ENCODE measurements around the gene KCNT2. TPM values are rescaled to one million over a fixed set of nuclear protein-coding genes. Genes with fewer than 3 reads are reported as not detected.
A peak's percentile ranks its signal among the peaks of the same experiment; 100 is the strongest.
"Not testable (repeated sequence)": the region's sequence is repeated elsewhere in the genome, so short reads cannot be mapped to it uniquely, and the experiment has no call there.

KCNT2 gene
- total RNA-seq, 1 experiment from 2014 or later = not detected

- no peak for DNase-seq (ENCODE audit: low read depth)
Measured at GRCh38 chr1:196515904-196516303, 92.3 kb downstream of the KCNT2 start.

- no peak for DNase-seq (ENCODE audit: low read depth)
Measured at GRCh38 chr1:196513821-196514220, 94.4 kb downstream of the KCNT2 start.

GRCh38 chr1:196510451-196510850 lies 97.8 kb downstream of the KCNT2 start:
- DNase-seq (ENCODE audit: low read depth) = no peak

DNA sequence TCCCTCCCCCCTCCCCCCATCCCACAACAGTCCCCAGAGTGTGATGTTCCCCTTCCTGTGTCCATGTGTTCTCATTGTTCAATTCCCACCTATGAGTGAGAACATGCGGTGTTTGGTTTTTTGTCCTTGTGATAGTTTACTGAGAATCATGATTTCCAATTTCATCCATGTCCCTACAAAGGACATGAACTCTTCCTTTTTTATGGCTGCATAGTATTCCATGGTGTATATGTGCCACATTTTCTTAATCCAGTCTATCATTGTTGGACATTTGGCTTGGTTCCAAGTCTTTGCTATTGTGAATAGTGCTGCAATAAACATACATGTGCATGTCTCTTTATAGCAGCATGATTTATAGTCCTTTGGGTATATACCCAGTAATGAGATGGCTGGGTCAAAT lies 104.0 kb downstream of the KCNT2 start:
- DNase-seq (ENCODE audit: low read depth) = not testable (repeated sequence)

DNA sequence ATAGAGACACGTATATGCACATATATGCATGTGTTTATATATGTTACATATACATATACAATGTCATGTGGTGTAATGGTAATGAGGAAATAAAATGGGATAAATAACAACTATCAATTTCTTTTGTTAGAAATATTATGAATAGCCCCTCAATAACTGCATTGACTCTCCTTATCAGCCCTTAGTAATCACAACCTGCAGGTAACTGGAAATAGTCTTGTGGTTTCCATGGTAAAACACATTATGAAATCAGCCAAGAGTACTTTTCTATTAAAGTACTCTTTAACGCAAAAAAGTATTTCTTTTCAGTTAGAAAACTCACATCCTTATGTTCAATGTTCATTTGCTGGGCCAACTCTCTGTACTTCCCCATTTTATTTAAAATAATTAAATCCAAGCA lies 105.8 kb downstream of the KCNT2 start:
- DNase-seq (ENCODE audit: low read depth) = no peak

GRCh38 chr1:196501760-196502428 lies 106.3 kb downstream of the KCNT2 start:
- no peak for DNase-seq (ENCODE audit: low read depth)

DNA sequence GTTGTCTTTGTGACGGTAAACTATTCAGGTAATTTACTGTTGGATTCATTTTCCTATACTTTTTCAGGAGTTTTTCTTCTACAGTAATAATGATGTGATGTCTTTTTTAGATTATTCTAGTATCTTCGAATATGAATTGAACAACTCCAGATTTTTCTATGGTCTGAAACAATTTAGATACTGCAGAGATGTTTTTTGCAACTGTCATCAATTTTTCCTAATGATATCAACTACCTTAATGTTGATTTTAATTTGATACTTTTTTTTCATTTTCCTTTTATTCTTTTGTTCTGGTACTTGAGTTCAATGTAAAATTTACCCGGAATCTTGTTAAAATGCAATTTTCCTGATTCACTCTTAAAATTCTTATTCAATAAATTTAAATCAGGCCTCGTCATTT lies 110.4 kb downstream of the KCNT2 start:
- DNase-seq (ENCODE audit: low read depth) = no peak

GRCh38 chr1:196494766-196495165 lies 113.5 kb downstream of the KCNT2 start:
- no peak for DNase-seq (ENCODE audit: low read depth)

DNA sequence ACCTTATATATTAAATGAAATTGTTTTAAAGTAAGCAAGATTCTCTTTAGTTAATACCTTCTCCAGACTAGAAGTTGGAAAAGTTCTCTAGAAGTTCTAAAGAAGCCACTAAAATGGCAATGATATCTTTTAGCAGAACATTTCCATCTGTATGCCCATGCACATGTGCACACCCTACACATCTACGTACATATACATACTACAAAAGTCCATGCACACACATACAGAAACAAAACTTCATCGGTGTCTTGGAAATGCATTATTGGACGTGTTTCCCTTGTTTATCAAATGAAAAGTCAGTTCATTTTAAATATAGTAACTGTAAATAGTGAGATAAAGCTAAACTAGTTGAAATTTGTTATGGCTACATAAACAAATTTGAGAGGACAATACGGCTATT lies 114.4 kb downstream of the KCNT2 start:
- DNase-seq (ENCODE audit: low read depth) = no peak

- no peak for DNase-seq (ENCODE audit: low read depth)
Measured at GRCh38 chr1:196488579-196488978, 119.7 kb downstream of the KCNT2 start.

GRCh38 chr1:196486346-196486745 lies 121.9 kb downstream of the KCNT2 start:
- no peak for DNase-seq (ENCODE audit: low read depth)

GRCh38 chr1:196481616-196482015 lies 126.6 kb downstream of the KCNT2 start:
- DNase-seq (ENCODE audit: low read depth) = no peak

DNA sequence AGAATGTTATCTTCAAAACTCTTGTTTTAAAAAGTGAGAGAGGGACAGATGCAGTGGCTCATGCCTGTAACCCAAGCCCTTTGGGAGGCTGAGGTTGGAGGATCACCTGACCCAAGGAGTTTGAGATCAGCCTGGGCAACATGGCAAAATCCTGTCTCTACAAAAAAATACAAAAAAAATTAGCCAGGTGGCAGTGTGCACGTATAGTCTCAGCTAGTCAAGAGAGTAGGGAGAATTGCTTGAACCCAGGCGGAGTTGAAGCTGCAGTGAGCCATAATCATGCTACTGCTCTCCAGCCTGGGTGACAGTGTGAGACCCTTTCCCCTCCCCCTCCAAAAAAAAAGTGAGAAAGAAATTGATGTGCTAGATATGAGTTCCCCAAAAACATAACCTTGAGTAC lies 131.0 kb downstream of the KCNT2 start:
- no peak for DNase-seq (ENCODE audit: low read depth)

DNA sequence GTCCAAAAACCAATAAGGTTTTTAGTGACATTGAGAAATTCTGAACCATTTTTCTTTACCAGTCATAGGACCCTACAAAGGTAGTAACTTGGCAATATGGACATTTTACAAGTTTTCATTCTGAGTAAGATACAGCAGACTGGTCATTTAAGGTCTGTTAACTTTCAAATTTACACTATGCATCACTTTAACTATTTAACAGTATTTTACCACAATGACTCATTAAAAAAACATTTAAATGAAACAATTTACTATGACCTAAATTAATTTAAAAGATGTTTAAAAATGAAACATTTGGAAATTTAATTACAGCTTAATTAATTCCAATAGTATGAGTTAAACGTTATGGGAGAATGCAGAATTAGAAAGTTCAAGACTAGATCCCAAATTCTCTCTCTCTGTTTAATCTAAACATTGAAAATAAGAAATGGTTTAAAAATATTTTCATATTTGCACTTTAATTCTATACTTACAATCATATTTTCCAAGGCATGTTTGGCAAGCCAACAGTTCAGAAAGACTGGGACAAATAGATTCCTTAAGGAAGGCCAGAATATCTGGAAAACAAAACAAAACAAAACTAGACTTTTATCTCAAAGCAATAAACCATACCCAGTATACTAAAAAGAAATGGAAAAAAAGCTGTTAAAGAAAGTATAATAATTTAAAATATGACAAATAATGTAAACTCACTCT lies 140.9 kb downstream of the KCNT2 start:
- peak; percentile 6 for DNase-seq (ENCODE audit: low read depth)

DNA sequence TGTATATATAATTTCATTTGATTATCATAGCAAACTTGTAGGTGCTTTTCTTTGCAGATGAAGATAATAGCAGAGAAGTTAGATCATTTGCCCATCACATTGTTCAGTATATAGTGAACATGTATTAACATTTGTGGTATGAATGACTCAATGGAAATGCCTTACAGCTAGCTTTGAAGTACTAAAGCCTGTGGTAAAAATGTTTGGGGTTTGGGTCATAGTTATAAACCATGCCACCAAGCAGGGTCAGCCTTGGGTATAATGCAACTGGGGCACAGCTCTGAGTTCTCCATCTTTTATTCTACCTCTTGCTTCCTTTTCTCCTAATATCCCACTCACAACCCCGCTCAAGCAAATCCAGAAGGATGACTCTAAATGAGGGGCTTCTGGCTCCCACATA lies 141.6 kb downstream of the KCNT2 start:
- peak; percentile 73 for DNase-seq (ENCODE audit: low read depth)

DNA sequence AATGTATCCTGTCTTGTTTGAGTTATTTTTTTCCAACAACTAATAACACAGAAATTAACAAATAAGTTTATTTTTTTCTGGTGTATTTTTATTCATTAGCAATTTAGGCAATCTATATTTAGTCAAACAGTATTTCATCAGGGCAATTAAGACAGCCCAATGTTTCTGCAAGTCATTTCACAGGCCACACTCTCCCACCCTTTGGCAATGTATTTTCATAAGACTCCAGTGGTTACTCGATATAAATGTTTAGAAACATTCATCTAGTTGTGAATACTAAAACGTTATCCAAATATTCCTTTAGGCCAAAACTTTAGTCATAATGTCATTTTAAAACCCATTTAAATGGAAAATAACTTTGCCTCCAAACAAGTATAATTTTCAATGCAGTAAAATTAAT lies 142.1 kb downstream of the KCNT2 start:
- DNase-seq (ENCODE audit: low read depth) = no peak

GRCh38 chr1:196464480-196464941 lies 143.7 kb downstream of the KCNT2 start:
- DNase-seq (ENCODE audit: low read depth) = peak; percentile 27

- DNase-seq (ENCODE audit: low read depth) = no peak
Measured at GRCh38 chr1:196462086-196462485, 146.2 kb downstream of the KCNT2 start.

DNA sequence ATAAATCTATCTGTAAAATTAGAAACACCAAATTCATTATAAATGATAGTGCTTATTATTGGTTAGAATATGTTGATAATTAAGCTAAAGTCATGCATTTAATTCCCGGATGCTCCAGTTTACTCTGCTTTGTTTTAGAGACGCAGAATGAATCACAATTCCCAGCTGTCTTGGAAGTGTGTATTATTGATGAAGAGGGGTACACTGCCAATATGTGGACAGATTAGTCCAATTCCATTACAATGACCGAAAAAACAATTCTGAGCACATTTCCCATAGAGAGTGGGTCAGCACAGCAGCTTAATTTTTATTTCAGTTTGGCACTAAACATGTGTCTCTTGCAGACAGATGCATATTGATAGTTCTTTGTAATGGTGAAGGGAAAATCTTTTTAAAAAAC lies 146.7 kb downstream of the KCNT2 start:
- no peak for DNase-seq (ENCODE audit: low read depth)

DNA sequence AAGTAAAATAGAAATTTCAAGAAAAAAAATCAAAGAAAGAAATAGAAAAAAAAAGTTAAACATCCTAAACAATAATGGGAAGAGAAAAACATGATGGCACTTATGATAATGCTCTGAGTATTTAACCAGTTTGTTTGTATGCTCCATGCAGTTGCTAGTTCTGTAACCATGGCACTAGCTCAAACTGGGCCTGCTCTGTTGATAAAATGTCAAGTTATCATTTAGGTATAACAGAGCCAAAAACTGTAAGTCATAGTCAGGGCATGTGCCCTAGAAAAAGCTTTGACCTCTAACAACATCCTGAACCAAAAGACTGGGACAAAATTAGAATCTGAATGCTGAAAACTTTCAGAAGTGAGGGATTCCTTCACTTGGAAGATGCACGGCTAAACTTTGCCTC lies 148.9 kb downstream of the KCNT2 start:
- DNase-seq (ENCODE audit: low read depth) = no peak

- no peak for DNase-seq (ENCODE audit: low read depth)
Measured at GRCh38 chr1:196454792-196455191, 153.4 kb downstream of the KCNT2 start.

DNA sequence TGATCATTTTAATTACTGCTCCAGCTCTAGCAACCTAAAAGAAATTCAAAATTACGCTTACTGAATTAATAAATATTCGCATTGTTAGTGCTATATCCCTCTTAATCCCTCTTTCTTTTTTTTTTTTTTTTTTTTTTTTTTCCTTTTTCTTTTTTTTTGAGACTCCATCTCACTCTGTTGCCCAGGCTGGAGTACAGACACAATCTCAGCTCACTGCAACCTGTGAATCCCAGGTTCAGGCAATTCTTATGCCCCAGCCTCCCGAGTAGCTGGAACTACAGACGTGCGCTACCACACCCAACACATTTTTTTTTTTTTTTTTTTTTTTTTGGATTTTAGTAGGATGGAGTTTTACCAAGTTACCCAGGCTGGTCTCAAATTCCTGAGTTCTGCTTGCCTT lies 157.1 kb downstream of the KCNT2 start:
- DNase-seq (ENCODE audit: low read depth) = no peak
